ENCODE data around the gene PDE3B.
"Not testable (repeated sequence)": the region's sequence is repeated elsewhere in the genome, so short reads cannot be mapped to it uniquely, and the experiment has no call there.

PDE3B gene

GRCh38 chr11:14742849-14743559 lies 99.4 kb downstream of the PDE3B start:
- TF ChIP-seq CTCF (IDR thresholded peaks at IDR 0.05; ENCODE audit: unreplicated experiment in 3 of 3), result no peak
- Mint-ChIP-seq H3K36me3 (ENCODE audit: low read depth) (no peaks in the 10 kb centered on the region), H3K27me3 (ENCODE audit: low read depth) (no peaks in the 10 kb centered on the region), H3K4me1 (peaks cover 6% of the 10 kb centered on the region), H3K27ac (no peak overlapping the region), H3K4me3 (no peak overlapping the region), H3K9me3 (peaks cover 26% of the 10 kb centered on the region)

DNA sequence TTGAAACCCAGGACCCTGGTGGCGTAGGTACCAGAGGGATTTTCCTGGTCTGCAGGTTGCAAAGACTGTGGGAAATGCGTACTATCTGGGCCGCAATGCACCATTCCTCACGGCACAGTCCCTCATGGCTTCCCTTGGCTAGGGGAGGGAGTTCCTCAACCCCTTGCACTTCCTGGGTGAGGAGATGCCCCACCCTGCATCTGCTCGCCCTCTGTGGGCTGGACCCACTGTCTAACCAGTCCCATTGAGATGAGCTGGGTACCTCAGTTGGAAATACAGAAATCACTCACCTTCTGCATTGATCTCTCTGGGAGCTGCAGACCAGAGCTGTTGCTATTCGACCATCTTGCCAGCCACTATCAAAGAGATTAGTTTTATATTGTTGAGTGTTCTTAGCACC lies 100.1 kb downstream of the PDE3B start:
- not testable (repeated sequence) for H3K4me1 Mint-ChIP-seq; H3K27me3 Mint-ChIP-seq (ENCODE audit: low read depth); H3K36me3 Mint-ChIP-seq (ENCODE audit: low read depth); H3K27ac Mint-ChIP-seq; H3K4me3 Mint-ChIP-seq
- H3K9me3 Mint-ChIP-seq, result peaks cover 20% of the 10 kb centered on the region

- TF ChIP-seq CTCF (IDR thresholded peaks at IDR 0.05; ENCODE audit: unreplicated experiment in 3 of 3), result no peak
- Mint-ChIP-seq H3K27ac (no peak overlapping the region), H3K27me3 (ENCODE audit: low read depth) (no peaks in the 10 kb centered on the region), H3K4me1 (peaks cover 6% of the 10 kb centered on the region), H3K9me3 (peaks cover 9% of the 10 kb centered on the region), H3K36me3 (ENCODE audit: low read depth) (no peaks in the 10 kb centered on the region), H3K4me3 (no peak overlapping the region)
Observed at GRCh38 chr11:14746857-14747395, 103.3 kb downstream of the PDE3B start.

- no peak for TF ChIP-seq CTCF (IDR thresholded peaks at IDR 0.05; ENCODE audit: unreplicated experiment in 3 of 3)
- Mint-ChIP-seq H3K27me3 (ENCODE audit: low read depth) (no peaks in the 10 kb centered on the region), H3K4me1 (peaks cover 6% of the 10 kb centered on the region), H3K9me3 (peaks cover 4% of the 10 kb centered on the region), H3K4me3 (no peak overlapping the region), H3K27ac (no peak overlapping the region), H3K36me3 (ENCODE audit: low read depth) (no peaks in the 10 kb centered on the region)
Observed at GRCh38 chr11:14748090-14748489, 104.5 kb downstream of the PDE3B start.

DNA sequence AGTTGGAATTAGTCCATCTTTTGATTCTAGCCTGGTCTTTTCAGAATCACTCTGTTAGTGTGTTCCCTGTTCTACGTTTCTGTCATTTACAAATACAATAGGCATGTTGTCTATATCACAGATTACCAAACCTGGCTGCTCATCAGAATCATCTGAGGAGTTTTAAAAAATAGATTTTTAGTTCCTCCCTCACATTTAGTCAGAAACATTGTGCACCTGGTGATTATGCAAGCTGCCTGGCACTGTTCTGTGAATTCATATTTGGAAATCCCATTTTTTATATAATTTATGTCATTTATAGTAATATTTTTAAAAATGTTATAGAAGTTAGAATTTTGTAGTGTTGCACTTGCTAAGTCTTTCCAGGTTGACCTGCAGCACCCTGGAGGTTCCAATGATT lies 107.3 kb downstream of the PDE3B start:
- peaks cover 6% of the 10 kb centered on the region for H3K4me1 Mint-ChIP-seq
- no peaks in the 10 kb centered on the region for H3K9me3 Mint-ChIP-seq
- no peak for TF ChIP-seq CTCF (IDR thresholded peaks at IDR 0.05; ENCODE audit: unreplicated experiment in 3 of 3)
- H3K4me3 Mint-ChIP-seq, result no peak overlapping the region
- no peak overlapping the region for H3K27ac Mint-ChIP-seq
- no peaks in the 10 kb centered on the region for H3K36me3 Mint-ChIP-seq (ENCODE audit: low read depth)
- H3K27me3 Mint-ChIP-seq (ENCODE audit: low read depth), result no peaks in the 10 kb centered on the region

- no peak overlapping the region for H3K4me3 Mint-ChIP-seq
- H3K4me1 Mint-ChIP-seq, result peaks cover 5% of the 10 kb centered on the region
- H3K27ac Mint-ChIP-seq, result no peak overlapping the region
- H3K27me3 Mint-ChIP-seq (ENCODE audit: low read depth), result no peaks in the 10 kb centered on the region
- TF ChIP-seq CTCF (IDR thresholded peaks at IDR 0.05; ENCODE audit: unreplicated experiment in 3 of 3), result no peak
- H3K36me3 Mint-ChIP-seq (ENCODE audit: low read depth), result no peaks in the 10 kb centered on the region
- H3K9me3 Mint-ChIP-seq, result no peaks in the 10 kb centered on the region
Observed at GRCh38 chr11:14751975-14752407, 108.4 kb downstream of the PDE3B start.
